ENCODE data around the gene BMPR2.

BMPR2 gene

DNA sequence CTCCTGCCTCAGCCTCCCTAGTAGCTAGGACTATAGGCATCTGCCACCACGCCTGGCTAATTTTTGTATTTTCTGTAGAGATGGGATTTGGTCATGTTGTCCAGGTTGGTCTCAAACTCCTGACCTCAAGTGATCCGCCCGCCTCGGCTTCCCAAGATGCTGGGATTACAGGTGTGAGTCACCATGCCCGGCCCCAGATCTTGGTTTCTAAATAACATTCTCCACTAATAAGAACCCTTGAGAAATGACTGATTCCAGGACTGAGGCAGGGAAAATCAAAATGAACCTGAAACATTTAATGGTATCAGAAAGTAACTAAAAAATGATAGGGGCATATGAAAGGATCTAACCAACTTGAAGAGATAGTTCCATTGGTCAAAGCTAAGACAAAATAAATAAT, 34.0 kb downstream of the BMPR2 start:
- no peak for TF ChIP-seq CTCF (conservative IDR thresholded peaks at IDR 0.05; ENCODE audit: low read depth, low read length)
- no peak overlapping the region for H3K4me3 ChIP-seq (ENCODE audit: low read depth, low read length)
- DNase-seq (ENCODE audit: low read depth) = no peak

- no peak for DNase-seq (ENCODE audit: low read depth)
- no peak for TF ChIP-seq CTCF (conservative IDR thresholded peaks at IDR 0.05; ENCODE audit: low read depth, low read length)
These were observed 35.0 kb downstream of the BMPR2 start for GRCh38 chr2:202411097-202411496.

GRCh38 chr2:202418027-202418426, 41.9 kb downstream of the BMPR2 start:
- no peak overlapping the region for H3K4me3 ChIP-seq (ENCODE audit: low read depth, low read length)
- no peak for TF ChIP-seq CTCF (conservative IDR thresholded peaks at IDR 0.05; ENCODE audit: low read depth, low read length)
- DNase-seq (ENCODE audit: low read depth) = no peak

More at GRCh38 chr2:202411097-202411496, 35.0 kb downstream of the BMPR2 start:
- no peak overlapping the region for H3K4me3 ChIP-seq (ENCODE audit: low read depth, low read length)

DNA sequence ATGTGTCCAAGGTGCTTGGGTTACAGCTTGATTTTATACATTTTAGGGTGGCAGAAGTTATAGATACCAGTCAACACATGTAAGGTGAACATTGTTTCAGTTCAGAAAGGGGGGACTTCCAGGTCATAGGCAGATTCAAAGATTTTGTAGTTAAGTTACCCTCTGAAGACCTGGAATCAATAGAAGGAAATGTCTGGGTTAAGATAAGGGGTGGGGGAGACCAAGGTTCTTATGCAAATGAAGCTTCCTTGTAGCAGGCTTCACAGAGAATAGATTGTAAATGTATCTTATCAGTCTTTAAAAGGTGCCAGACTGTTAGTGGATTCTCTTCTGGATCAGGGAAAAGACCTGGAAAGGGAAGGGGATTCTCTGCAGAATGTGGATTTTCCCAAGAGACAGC, 42.4 kb downstream of the BMPR2 start:
- TF ChIP-seq CTCF (conservative IDR thresholded peaks at IDR 0.05; ENCODE audit: low read depth, low read length) = no peak
- H3K4me3 ChIP-seq (ENCODE audit: low read depth, low read length) = no peak overlapping the region
- DNase-seq (ENCODE audit: low read depth) = no peak

GRCh38 chr2:202423139-202423538, 47.0 kb downstream of the BMPR2 start:
- no peak for TF ChIP-seq CTCF (conservative IDR thresholded peaks at IDR 0.05; ENCODE audit: low read depth, low read length)
- no peak for DNase-seq (ENCODE audit: low read depth)
- no peak overlapping the region for H3K4me3 ChIP-seq (ENCODE audit: low read depth, low read length)

GRCh38 chr2:202425036-202425435, 48.9 kb downstream of the BMPR2 start:
- TF ChIP-seq CTCF (conservative IDR thresholded peaks at IDR 0.05; ENCODE audit: low read depth, low read length) = no peak
- no peak overlapping the region for H3K4me3 ChIP-seq (ENCODE audit: low read depth, low read length)
- DNase-seq (ENCODE audit: low read depth) = no peak

DNA sequence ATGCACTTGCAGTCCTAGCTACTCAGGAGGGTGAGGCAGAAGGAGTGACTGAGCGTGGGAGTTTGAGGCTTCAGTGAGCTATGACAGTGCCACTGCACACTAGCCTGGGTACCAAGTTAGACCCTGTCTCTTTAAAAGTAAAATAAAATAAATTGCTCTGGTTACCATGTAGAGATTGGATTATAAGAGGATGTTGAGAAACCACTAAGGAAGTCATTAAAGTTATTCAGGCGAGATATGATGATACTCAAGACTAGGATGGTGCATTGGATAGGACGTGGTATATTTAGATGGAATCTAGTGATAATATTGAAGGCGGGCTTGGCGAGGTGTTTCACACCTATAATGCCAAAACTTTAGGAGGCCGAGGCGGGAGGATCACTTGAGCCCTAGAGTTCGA, 50.6 kb downstream of the BMPR2 start:
- no peak overlapping the region for H3K4me3 ChIP-seq (ENCODE audit: low read depth, low read length)
- TF ChIP-seq CTCF (conservative IDR thresholded peaks at IDR 0.05; ENCODE audit: low read depth, low read length) = no peak
- DNase-seq (ENCODE audit: low read depth) = no peak
